Placental epithelial cell (primary cell): Measurements from ENCODE around the gene UGT3A2. TPM values are rescaled to one million over a fixed set of nuclear protein-coding genes. Genes with fewer than 3 reads are reported as not detected.

Experiments used
- small RNA-seq: library from RNA; depleted of rRNA; stranded (forward); fragments of <200 nt; gene quantifications from one replicate; pipeline ENCODE3, GENCODE V24; 2012
- total RNA-seq: library from RNA; depleted of rRNA; stranded (reverse); fragments of >200 nt; gene quantifications from 2 replicates; pipeline ENCODE4 v1.2.3, GENCODE V29; 2012

The UGT3A2 gene, protein sequence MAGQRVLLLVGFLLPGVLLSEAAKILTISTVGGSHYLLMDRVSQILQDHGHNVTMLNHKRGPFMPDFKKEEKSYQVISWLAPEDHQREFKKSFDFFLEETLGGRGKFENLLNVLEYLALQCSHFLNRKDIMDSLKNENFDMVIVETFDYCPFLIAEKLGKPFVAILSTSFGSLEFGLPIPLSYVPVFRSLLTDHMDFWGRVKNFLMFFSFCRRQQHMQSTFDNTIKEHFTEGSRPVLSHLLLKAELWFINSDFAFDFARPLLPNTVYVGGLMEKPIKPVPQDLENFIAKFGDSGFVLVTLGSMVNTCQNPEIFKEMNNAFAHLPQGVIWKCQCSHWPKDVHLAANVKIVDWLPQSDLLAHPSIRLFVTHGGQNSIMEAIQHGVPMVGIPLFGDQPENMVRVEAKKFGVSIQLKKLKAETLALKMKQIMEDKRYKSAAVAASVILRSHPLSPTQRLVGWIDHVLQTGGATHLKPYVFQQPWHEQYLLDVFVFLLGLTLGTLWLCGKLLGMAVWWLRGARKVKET
- not detected in 2 replicates for total RNA-seq

DNA sequence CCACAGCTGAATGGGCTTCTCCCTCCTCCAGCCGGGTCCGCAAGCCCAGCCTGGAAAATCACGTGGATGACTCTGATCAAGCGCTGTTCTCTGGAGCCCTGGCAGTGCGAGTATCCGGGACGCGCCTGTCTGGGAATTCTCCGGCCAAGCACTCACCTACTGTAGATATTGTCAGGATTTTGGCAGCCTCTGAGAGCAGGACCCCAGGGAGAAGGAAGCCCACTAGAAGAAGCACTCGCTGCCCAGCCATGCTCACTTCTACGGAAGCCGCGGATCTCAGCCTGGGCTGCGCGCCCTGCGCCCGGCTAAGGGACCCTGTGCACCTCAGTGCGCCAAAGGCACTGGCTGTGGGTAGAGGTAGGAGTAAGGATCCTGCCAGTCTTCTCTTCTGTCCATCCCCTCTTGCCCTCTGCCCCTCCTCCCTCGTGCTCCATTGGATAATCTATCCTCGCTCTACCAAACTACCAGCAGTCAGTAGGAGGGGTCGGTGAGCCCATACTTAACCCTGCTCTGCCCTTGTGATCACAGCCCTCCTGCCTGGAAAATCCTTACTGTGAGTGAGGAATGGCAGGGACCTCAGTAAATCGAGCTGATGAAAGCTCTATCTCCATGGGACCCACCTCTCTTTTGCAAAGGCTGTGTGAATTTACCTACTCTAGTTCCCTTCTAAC lies at the start of gene UGT3A2:
UGT3A2 (minus strand) TSS at position 343 of the 671 bp plus-strand sequence; CDS start at position 250, 93 bp downstream.

DNA sequence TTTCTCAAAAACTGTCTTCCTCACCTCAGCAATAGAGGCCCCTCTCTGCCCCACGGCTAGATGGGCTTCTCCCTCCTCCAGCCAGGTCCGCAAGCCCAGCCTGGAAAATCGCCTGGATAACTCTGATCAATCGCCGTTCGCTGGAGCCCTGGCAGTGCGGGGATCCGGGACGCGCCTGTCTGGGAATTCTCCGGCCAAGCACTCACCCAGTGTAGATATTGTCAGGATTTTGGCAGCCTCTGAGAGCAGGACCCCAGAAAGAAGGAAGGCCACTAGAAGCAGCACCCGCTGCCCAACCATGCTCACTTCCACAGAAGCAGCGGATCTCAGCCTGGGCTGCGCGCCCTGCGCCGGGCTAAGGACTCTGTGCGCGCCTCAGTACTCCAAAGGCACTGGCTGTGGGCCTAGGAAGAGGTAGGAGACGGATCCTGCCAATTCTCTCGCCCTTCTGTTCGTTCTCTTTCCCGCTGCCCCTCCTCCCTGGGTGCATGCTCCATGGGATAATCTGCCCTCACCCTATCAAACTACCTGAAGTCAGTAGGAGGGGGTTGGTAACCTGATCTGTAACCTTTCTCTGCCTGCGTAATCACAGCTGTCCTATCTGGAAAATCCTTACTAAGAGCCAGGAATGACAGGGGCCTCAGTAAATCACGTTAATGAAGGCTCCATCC lies 75.6 kb downstream of the UGT3A2 start, which contains the start of gene UGT3A1:
UGT3A1 (minus strand) TSS at position 450 of the 671 bp plus-strand sequence; CDS start at position 300, 150 bp downstream.

Small RNA genes lying within 50 kb of the gene (small RNA-seq; reads per million reads assigned to genes)
- gene AC016612.1, result not detected

Other genes with a start within 250 kb of the UGT3A2 start
- gene IL7R, start 210.0 kb downstream of the UGT3A2 start, total RNA-seq, result 0.39 TPM in 1 of 2 replicates, not detected in the other
- gene CAPSL, start 128.3 kb downstream of the UGT3A2 start, total RNA-seq, result not detected in 2 replicates
- not detected in 2 replicates for gene UGT3A1, start 75.5 kb downstream of the UGT3A2 start, total RNA-seq
- 5.1 and 9.3 TPM in 2 replicates for gene LMBRD2, start 85.0 kb upstream of the UGT3A2 start, total RNA-seq
- 45.9 and 128 TPM in 2 replicates for gene SKP2, start 85.2 kb upstream of the UGT3A2 start, total RNA-seq
- gene NADK2, start 175.0 kb upstream of the UGT3A2 start, total RNA-seq, result 25.1 and 25.5 TPM in 2 replicates
- not detected in 2 replicates for gene RANBP3L, start 235.0 kb upstream of the UGT3A2 start, total RNA-seq